Measurements from ENCODE around the gene HSF4. TPM values are rescaled to one million over a fixed set of nuclear protein-coding genes. Genes with fewer than 3 reads are reported as not detected.
A peak's percentile ranks its signal among the peaks of the same experiment; 100 is the strongest.
"Not testable (repeated sequence)": the region's sequence is repeated elsewhere in the genome, so short reads cannot be mapped to it uniquely, and the experiment has no call there.

HSF4 gene
- 17.8 and 17.9 TPM in 2 replicates for total RNA-seq (2014; rRNA removed; shearing (Covaris generic))

GRCh38 chr16:67164599-67165061, at the start of gene HSF4:
Gene HSF4, plus strand, starts transcription at chr16:67164745. Its CDS starts 67 bp downstream, at chr16:67164812.
- in situ Hi-C loops (cut with HindIII; ENCODE audit: low sequenced_read_pairs): no loop called here

GRCh38 chr16:67114793-67115192, 49.8 kb upstream of the HSF4 start:
- in situ Hi-C loops (cut with HindIII; ENCODE audit: low sequenced_read_pairs): no loop called here
- no peak for DNase-seq (ENCODE audit: low spot score)

More at GRCh38 chr16:67164599-67165061, at the start of gene HSF4:
- DNase-seq (ENCODE audit: low spot score): peak; percentile 74

GRCh38 chr16:67115639-67116038, 48.9 kb upstream of the HSF4 start:
- in situ Hi-C loops (cut with HindIII; ENCODE audit: low sequenced_read_pairs): no loop called here
- DNase-seq (ENCODE audit: low spot score): no peak

GRCh38 chr16:67116388-67117311, 47.9 kb upstream of the HSF4 start:
- DNase-seq (ENCODE audit: low spot score): no peak
- in situ Hi-C loops (cut with HindIII; ENCODE audit: low sequenced_read_pairs): no loop called here

GRCh38 chr16:67117716-67118115, 46.8 kb upstream of the HSF4 start:
- DNase-seq (ENCODE audit: low spot score): no peak
- in situ Hi-C loops (cut with HindIII; ENCODE audit: low sequenced_read_pairs): no loop called here

GRCh38 chr16:67120025-67120424, 44.5 kb upstream of the HSF4 start:
- in situ Hi-C loops (cut with HindIII; ENCODE audit: low sequenced_read_pairs): no loop called here
- no peak for DNase-seq (ENCODE audit: low spot score)

GRCh38 chr16:67122799-67123198, 41.7 kb upstream of the HSF4 start:
- in situ Hi-C loops (cut with HindIII; ENCODE audit: low sequenced_read_pairs); DNase-seq (ENCODE audit: low spot score): not testable (repeated sequence)

- DNase-seq (ENCODE audit: low spot score): no peak
- in situ Hi-C loops (cut with HindIII; ENCODE audit: low sequenced_read_pairs): no loop called here
Observed at GRCh38 chr16:67128417-67128816, 36.1 kb upstream of the HSF4 start.

GRCh38 chr16:67128887-67129286, 35.7 kb upstream of the HSF4 start:
- in situ Hi-C loops (cut with HindIII; ENCODE audit: low sequenced_read_pairs): no loop called here
- no peak for DNase-seq (ENCODE audit: low spot score)

- in situ Hi-C loops (cut with HindIII; ENCODE audit: low sequenced_read_pairs): no loop called here
- DNase-seq (ENCODE audit: low spot score): no peak
Observed at GRCh38 chr16:67129422-67129821, 35.1 kb upstream of the HSF4 start.

GRCh38 chr16:67137605-67138004, 26.9 kb upstream of the HSF4 start:
- DNase-seq (ENCODE audit: low spot score): no peak
- in situ Hi-C loops (cut with HindIII; ENCODE audit: low sequenced_read_pairs): no loop called here

GRCh38 chr16:67141391-67141790, 23.2 kb upstream of the HSF4 start:
- no peak for DNase-seq (ENCODE audit: low spot score)
- in situ Hi-C loops (cut with HindIII; ENCODE audit: low sequenced_read_pairs): no loop called here

- DNase-seq (ENCODE audit: low spot score): no peak
- in situ Hi-C loops (cut with HindIII; ENCODE audit: low sequenced_read_pairs): no loop called here
Observed at GRCh38 chr16:67142342-67142741, 22.2 kb upstream of the HSF4 start.

- no peak for DNase-seq (ENCODE audit: low spot score)
- in situ Hi-C loops (cut with HindIII; ENCODE audit: low sequenced_read_pairs): no loop called here
Observed at GRCh38 chr16:67144943-67145342, 19.6 kb upstream of the HSF4 start.

GRCh38 chr16:67145746-67146145, 18.8 kb upstream of the HSF4 start:
- in situ Hi-C loops (cut with HindIII; ENCODE audit: low sequenced_read_pairs): no loop called here
- no peak for DNase-seq (ENCODE audit: low spot score)

GRCh38 chr16:67146523-67147357, 17.8 kb upstream of the HSF4 start:
- DNase-seq (ENCODE audit: low spot score): no peak
- in situ Hi-C loops (cut with HindIII; ENCODE audit: low sequenced_read_pairs): no loop called here

GRCh38 chr16:67147437-67148140, 17.0 kb upstream of the HSF4 start:
- no peak for DNase-seq (ENCODE audit: low spot score)
- in situ Hi-C loops (cut with HindIII; ENCODE audit: low sequenced_read_pairs): no loop called here

- DNase-seq (ENCODE audit: low spot score): no peak
- in situ Hi-C loops (cut with HindIII; ENCODE audit: low sequenced_read_pairs): no loop called here
Observed at GRCh38 chr16:67148221-67148620, 16.3 kb upstream of the HSF4 start.

- in situ Hi-C loops (cut with HindIII; ENCODE audit: low sequenced_read_pairs): no loop called here
- DNase-seq (ENCODE audit: low spot score): no peak
Observed at GRCh38 chr16:67148656-67149275, 15.8 kb upstream of the HSF4 start.
